OCI-LY3 (cell line): ENCODE data around the gene ATP1A3.
A peak's percentile ranks its signal among the peaks of the same experiment; 100 is the strongest.

Experiments used
- H2AFZ ChIP-seq: fragments of 200-600, 300-600 bp; shearing (Covaris generic); 2 replicates; pipeline ENCODE4 v1.6.0; 2014; ENCODE audit warnings: antibody characterized with exemption, low read depth, low read length
- H3K27ac ChIP-seq: fragments of 200-600, 300-600 bp; sonication (generic); 2 replicates; pipeline ENCODE4 v1.5.1; 2014; ENCODE audit warnings: mild to moderate bottlenecking, low read length, moderate library complexity, mixed read lengths
- H3K27me3 ChIP-seq: fragments of 200-600, 300-600 bp; sonication (generic); 2 replicates; pipeline ENCODE4 v1.6.1; 2014; ENCODE audit warnings: low read depth, low read length, mixed read lengths
- H3K36me3 ChIP-seq: fragments of 200-600, 300-600 bp; sonication (generic); replicated peaks from 2 replicates; pipeline ENCODE3; 2014; ENCODE audit warnings: low read depth, low read length, mixed read lengths
- H3K4me1 ChIP-seq: fragments of 300-600, 200-600 bp; sonication (generic); 2 replicates; pipeline ENCODE4 v1.6.1; 2014; ENCODE audit warnings: low read length, mixed read lengths
- H3K4me2 ChIP-seq: fragments of 200-600, 300-600 bp; sonication (generic); 2 replicates; pipeline ENCODE4 v1.6.1; 2014; ENCODE audit warnings: low read length, mixed read lengths
- H3K4me3 ChIP-seq: fragments of 300-600, 200-600 bp; sonication (generic); 2 replicates; pipeline ENCODE4 v1.5.1; 2014; ENCODE audit warnings: antibody characterized with exemption, mild to moderate bottlenecking, low read length, moderate library complexity
- H3K79me2 ChIP-seq: fragments of 300-600, 200-600 bp; shearing (Covaris generic); 2 replicates; pipeline ENCODE4 v1.6.1; 2014; ENCODE audit warnings: mild to moderate bottlenecking, low read length, mixed read lengths
- H3K9ac ChIP-seq: fragments of 300-600, 200-600 bp; shearing (Covaris generic); 2 replicates; pipeline ENCODE4 v1.6.0; 2014; ENCODE audit warnings: mild to moderate bottlenecking, low read length, moderate library complexity
- H3K9me3 ChIP-seq: fragments of 200-600, 300-600 bp; shearing (Covaris generic); 2 replicates; pipeline ENCODE4 v1.6.1; 2014; ENCODE audit warnings: low read length, mixed read lengths; ENCODE audit not compliant: insufficient read depth
- H4K20me1 ChIP-seq: fragments of 200-600, 300-600 bp; sonication (generic); 2 replicates; pipeline ENCODE4 v1.6.1; 2016; ENCODE audit warnings: low read length, mixed read lengths; ENCODE audit not compliant: insufficient read depth
- EZH2phosphoT487 ChIP-seq: fragments of 200-600 bp; shearing (Covaris generic); IDR thresholded peaks from 2 replicates; pipeline ENCODE4 v1.6.1; 2018; ENCODE audit warnings: antibody characterized with exemption, mixed run types, low read depth
- TF ChIP-seq, protein P1 (sequence below): fragments of 200-600, 300-600 bp; sonication (generic); IDR thresholded peaks from 2 replicates; pipeline ENCODE4 v1.5.1; 2014; ENCODE audit warnings: antibody characterized with exemption, low read length, low read depth

ATP1A3 gene

DNA sequence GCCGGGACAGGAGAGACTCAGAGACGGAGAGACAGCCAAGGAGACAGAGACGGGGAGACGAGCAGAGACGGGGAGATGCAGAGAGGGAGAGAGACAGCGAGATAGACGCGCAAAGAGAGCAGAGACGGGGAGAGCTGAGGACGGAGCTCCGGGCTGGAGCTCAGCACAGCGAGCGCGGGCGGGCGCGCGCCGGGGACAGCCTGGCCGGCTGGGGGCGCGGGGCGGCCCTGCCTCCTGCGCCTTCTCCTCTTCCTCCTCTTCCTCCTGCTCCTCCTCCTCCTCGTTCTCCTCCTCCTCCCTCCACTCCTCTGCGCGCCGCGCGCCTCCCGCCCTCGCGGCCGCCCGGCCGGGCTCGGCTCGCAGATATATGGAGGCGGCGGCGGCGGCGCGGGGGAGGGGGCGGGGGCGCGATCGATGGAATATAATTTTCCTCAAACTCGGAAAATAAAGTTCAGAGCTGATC, 65.8 kb downstream of the ATP1A3 start, which contains the start of gene ERFL:
TSS of gene ERFL (minus strand) at position 229 of the 463 bp plus-strand sequence. CDS start 15,530 bp downstream, outside the sequence.
- H3K4me3 ChIP-seq, result peak within 1 kb of the TSS; percentile 80

DNA sequence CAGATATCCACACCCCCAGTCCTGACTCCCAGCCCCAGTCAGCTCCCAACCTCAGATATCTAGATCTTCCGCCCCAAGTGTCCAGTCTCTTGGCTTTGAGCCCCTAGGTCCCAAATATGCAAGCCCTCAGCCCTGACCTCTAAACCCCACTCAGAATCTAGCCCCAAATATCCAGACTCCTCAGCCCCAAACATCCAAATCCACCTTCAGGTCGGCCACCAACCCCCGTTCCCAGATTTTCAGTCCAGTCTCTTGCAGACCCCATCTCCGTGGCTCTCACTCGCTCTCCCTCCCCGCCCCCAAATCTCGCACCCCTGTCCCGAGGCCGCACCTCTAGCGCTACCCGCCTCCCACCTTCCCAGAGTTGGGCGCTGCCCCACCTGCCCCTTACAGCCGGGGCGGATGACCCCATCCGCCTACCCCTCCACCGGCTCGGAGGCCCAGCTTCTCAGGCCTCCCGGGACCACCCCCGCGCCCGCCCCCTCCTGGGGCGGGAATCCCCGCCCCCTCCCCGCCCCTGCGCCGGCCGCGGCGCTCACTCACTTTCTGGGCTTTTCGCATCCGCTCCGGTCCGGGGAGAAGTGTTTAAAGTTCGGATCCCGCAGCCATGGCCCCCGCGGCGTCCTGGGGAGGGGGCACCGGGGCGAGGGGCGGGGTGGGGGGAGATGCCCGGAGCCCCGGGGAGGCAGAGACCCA, 66.4 kb downstream of the ATP1A3 start:
- H3K9ac ChIP-seq, result peak overlapping the region; percentile 76
- H3K27ac ChIP-seq, result no peak overlapping the region
- peaks cover 53% of the 10 kb centered on the region for H3K27me3 ChIP-seq
- H3K36me3 ChIP-seq, result no peaks in the 10 kb centered on the region
- no peaks in the 10 kb centered on the region for H3K79me2 ChIP-seq
- H4K20me1 ChIP-seq, result no peaks in the 10 kb centered on the region
- no peak overlapping the region for H2AFZ ChIP-seq
- no peaks in the 10 kb centered on the region for H3K9me3 ChIP-seq
- no peak for TF ChIP-seq EZH2phosphoT487
- TF ChIP-seq, protein P1, sequence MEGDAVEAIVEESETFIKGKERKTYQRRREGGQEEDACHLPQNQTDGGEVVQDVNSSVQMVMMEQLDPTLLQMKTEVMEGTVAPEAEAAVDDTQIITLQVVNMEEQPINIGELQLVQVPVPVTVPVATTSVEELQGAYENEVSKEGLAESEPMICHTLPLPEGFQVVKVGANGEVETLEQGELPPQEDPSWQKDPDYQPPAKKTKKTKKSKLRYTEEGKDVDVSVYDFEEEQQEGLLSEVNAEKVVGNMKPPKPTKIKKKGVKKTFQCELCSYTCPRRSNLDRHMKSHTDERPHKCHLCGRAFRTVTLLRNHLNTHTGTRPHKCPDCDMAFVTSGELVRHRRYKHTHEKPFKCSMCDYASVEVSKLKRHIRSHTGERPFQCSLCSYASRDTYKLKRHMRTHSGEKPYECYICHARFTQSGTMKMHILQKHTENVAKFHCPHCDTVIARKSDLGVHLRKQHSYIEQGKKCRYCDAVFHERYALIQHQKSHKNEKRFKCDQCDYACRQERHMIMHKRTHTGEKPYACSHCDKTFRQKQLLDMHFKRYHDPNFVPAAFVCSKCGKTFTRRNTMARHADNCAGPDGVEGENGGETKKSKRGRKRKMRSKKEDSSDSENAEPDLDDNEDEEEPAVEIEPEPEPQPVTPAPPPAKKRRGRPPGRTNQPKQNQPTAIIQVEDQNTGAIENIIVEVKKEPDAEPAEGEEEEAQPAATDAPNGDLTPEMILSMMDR, result no peak
- peaks cover 57% of the 10 kb centered on the region for H3K4me1 ChIP-seq
- H3K4me2 ChIP-seq, result peak overlapping the region; percentile 96
- peak overlapping the region; percentile 80 for H3K4me3 ChIP-seq

More for the DNA sequence above, 65.8 kb downstream of the ATP1A3 start, which contains the start of gene ERFL:
- no peaks in the 10 kb centered on the region for H4K20me1 ChIP-seq
- H3K27me3 ChIP-seq, result peaks cover 47% of the 10 kb centered on the region
- no peaks in the 10 kb centered on the region for H3K9me3 ChIP-seq
- H3K4me2 ChIP-seq, result peak within 1 kb of the TSS; percentile 96
- no peak for TF ChIP-seq EZH2phosphoT487
- TF ChIP-seq, protein P1, result peak; percentile 33
- no peak within 1 kb of the TSS for H3K27ac ChIP-seq
- H2AFZ ChIP-seq, result peak within 1 kb of the TSS; percentile 75
- no peaks in the 10 kb centered on the region for H3K36me3 ChIP-seq
- peak within 1 kb of the TSS; percentile 76 for H3K9ac ChIP-seq
- H3K79me2 ChIP-seq, result no peaks in the 10 kb centered on the region
- peaks cover 58% of the 10 kb centered on the region for H3K4me1 ChIP-seq

DNA sequence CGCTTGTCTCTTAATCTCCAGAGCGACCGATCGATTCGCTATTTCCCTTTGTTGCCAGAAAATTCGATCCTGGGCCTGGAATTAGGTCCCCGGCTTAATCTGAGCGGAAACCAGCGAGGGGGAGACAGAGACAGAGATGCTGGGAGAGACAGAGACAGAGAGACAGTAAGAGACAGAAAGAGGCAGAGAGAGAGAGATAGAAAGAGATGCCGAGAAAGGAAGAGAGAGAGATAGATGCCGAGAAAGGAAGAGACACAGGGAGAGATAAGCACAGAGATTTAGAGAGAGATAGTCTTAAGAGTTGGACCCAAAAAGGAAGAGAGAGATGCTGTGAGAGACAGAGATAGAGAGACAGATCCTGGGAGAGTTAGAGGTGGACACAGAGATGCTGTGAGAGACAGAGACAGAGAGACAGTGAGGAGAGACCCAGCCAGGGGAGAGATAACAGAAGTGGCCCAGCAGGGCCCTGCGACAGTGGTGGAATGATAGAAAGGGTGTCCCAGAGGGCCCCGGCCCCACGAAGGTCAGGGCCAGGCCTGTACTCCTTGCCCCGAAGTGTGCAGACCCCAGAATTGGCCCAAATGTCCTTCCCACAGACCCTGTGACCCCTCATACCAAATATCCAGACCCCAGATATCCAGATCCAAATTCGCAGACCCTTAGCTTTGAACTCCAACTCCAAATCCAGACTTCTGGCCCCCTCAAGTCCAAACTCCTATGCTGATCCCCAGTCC, 67.1 kb downstream of the ATP1A3 start:
- no peaks in the 10 kb centered on the region for H3K36me3 ChIP-seq
- H3K27ac ChIP-seq, result no peak overlapping the region
- no peaks in the 10 kb centered on the region for H4K20me1 ChIP-seq
- H3K27me3 ChIP-seq, result peaks cover 53% of the 10 kb centered on the region
- peak overlapping the region; percentile 96 for H3K4me2 ChIP-seq
- H3K9ac ChIP-seq, result peak overlapping the region; percentile 76
- H2AFZ ChIP-seq, result no peak overlapping the region
- no peaks in the 10 kb centered on the region for H3K79me2 ChIP-seq
- no peaks in the 10 kb centered on the region for H3K9me3 ChIP-seq
- peaks cover 50% of the 10 kb centered on the region for H3K4me1 ChIP-seq
- peak overlapping the region; percentile 80 for H3K4me3 ChIP-seq
- no peak for TF ChIP-seq EZH2phosphoT487
- TF ChIP-seq, protein P1, result no peak
